ENCODE results near the gene OR2S2. TPM values are rescaled to one million over a fixed set of nuclear protein-coding genes. Genes with fewer than 3 reads are reported as not detected.
A peak's percentile ranks its signal among the peaks of the same experiment; 100 is the strongest.

The OR2S2 gene
- total RNA-seq, 1 donor, result not detected

GRCh38 chr9:35923927-35924763 lies 33.8 kb downstream of the OR2S2 start:
- peak overlapping the region; percentile 34 for H3K4me3 ChIP-seq (ENCODE audit: low read depth, low read length)
- DNase-seq (ENCODE audit: low read depth), result peak; percentile 96
- no peak for TF ChIP-seq CTCF (IDR thresholded peaks at IDR 0.05; ENCODE audit: insufficient read depth, low read length)

GRCh38 chr9:35923598-35923926 lies 34.4 kb downstream of the OR2S2 start:
- no peak for DNase-seq (ENCODE audit: low read depth)
- TF ChIP-seq CTCF (IDR thresholded peaks at IDR 0.05; ENCODE audit: insufficient read depth, low read length), result no peak
- H3K4me3 ChIP-seq (ENCODE audit: low read depth, low read length), result no peak overlapping the region

- no peak for TF ChIP-seq CTCF (IDR thresholded peaks at IDR 0.05; ENCODE audit: insufficient read depth, low read length)
- no peak for DNase-seq (ENCODE audit: low read depth)
- H3K4me3 ChIP-seq (ENCODE audit: low read depth, low read length), result no peak overlapping the region
These were observed 37.8 kb downstream of the OR2S2 start for GRCh38 chr9:35920051-35920620.

- H3K4me3 ChIP-seq (ENCODE audit: low read depth, low read length), result no peak overlapping the region
- no peak for TF ChIP-seq CTCF (IDR thresholded peaks at IDR 0.05; ENCODE audit: insufficient read depth, low read length)
- no peak for DNase-seq (ENCODE audit: low read depth)
These were observed 38.5 kb downstream of the OR2S2 start for GRCh38 chr9:35919212-35920008.

GRCh38 chr9:35918780-35919179 lies 39.2 kb downstream of the OR2S2 start:
- no peak for DNase-seq (ENCODE audit: low read depth)
- TF ChIP-seq CTCF (IDR thresholded peaks at IDR 0.05; ENCODE audit: insufficient read depth, low read length), result no peak
- no peak overlapping the region for H3K4me3 ChIP-seq (ENCODE audit: low read depth, low read length)

- no peak for TF ChIP-seq CTCF (IDR thresholded peaks at IDR 0.05; ENCODE audit: insufficient read depth, low read length)
- no peak for DNase-seq (ENCODE audit: low read depth)
- no peak overlapping the region for H3K4me3 ChIP-seq (ENCODE audit: low read depth, low read length)
These were observed 40.7 kb downstream of the OR2S2 start for GRCh38 chr9:35917261-35917660.
